ENCODE data around the gene FOXD2.

FOXD2 gene

GRCh38 chr1:47417170-47418044, 20.4 kb upstream of the FOXD2 start:
- no peak for DNase-seq

- no peak for DNase-seq
These were observed 19.7 kb upstream of the FOXD2 start for GRCh38 chr1:47418122-47418521.

GRCh38 chr1:47418681-47419325, 19.0 kb upstream of the FOXD2 start:
- DNase-seq, result no peak

- DNase-seq, result no peak
These were observed 17.3 kb upstream of the FOXD2 start for GRCh38 chr1:47420547-47420946.

GRCh38 chr1:47423872-47424271, 14.0 kb upstream of the FOXD2 start:
- DNase-seq, result no peak

- DNase-seq, result peak; percentile 63
These were observed 13.4 kb upstream of the FOXD2 start for GRCh38 chr1:47424336-47424982.

- peak; percentile 38 for DNase-seq
These were observed 6.3 kb upstream of the FOXD2 start for GRCh38 chr1:47431534-47431933.

GRCh38 chr1:47432071-47433036, 5.5 kb upstream of the FOXD2 start:
- peak; percentile 86 for DNase-seq

GRCh38 chr1:47433037-47433421, 4.8 kb upstream of the FOXD2 start:
- no peak for DNase-seq

- DNase-seq, result no peak
These were observed 4.3 kb upstream of the FOXD2 start for GRCh38 chr1:47433477-47434050.

GRCh38 chr1:47434051-47434842, 3.6 kb upstream of the FOXD2 start:
- DNase-seq, result no peak

GRCh38 chr1:47435506-47436303, 2.1 kb upstream of the FOXD2 start:
- no peak for DNase-seq

GRCh38 chr1:47436304-47436978, 1.4 kb upstream of the FOXD2 start:
- peak; percentile 92 for DNase-seq

- DNase-seq, result peak; percentile 66
These were observed 831 bp upstream of the FOXD2 start for GRCh38 chr1:47436979-47437446.

- DNase-seq, result no peak
These were observed 547 bp downstream of the FOXD2 start for GRCh38 chr1:47438165-47439016.

- DNase-seq, result no peak
These were observed 1.4 kb downstream of the FOXD2 start for GRCh38 chr1:47439017-47439818.

- DNase-seq, result no peak
These were observed 2.2 kb downstream of the FOXD2 start for GRCh38 chr1:47439819-47440598.

Data from OCI-M1 (cell line).